ENCODE results near the gene NINJ2.
A peak's percentile ranks its signal among the peaks of the same experiment; 100 is the strongest.

The NINJ2 gene

DNA sequence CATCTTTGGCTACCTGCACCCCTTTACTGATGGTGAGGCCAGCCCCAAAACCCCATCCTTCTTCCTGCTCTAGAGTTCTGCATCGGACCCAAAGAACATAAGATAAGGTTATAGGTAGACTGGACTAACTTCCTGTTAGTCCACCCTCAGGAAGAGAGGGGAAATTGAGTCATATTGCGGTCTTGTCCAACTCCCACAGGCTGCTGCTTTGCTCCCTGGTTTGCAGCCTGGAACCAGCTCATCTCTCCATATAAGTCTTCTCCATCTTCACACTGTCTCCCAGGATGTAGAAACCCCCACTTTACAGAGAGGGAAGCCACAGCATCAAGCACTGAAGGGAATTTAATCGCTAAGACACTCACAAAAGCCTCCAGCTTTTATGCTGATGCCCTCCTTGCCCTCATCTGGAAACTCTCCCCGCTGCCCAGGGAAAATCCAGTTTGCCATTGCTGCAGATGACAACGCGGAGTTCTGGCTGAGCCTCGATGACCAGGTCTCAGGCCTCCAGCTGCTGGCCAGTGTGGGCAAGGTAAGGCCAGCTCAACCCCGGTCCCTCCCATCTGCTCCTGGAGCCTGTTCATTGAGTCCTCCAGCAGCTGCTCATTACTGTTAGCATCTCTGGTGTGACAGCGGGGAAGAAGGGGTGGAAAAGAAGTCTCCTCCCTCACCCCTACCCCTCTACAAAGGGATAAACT, 118.2 kb downstream of the NINJ2 start:
- DNase-seq, result no peak

DNA sequence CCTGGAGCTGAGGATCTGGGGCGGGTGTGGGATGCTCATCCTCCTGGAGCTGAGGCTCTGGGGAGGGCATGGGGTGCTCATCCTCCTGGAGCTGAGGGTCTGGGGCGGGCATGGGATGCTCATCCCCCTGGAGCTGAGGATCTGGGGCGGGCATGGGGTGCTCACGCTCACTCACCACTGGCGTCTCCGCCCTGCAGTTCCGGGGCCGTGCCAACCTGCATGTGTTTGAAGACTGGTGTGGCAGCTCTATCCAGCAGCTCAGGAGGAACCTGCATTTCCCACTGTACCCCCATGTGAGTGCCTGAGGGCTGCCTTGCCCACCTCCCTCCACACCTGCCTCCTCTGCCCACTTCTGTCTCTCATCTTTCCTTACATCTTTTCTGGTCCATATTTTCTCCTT, 119.1 kb downstream of the NINJ2 start:
- DNase-seq, result no peak

GRCh38 chr12:543114-543451, 120.2 kb downstream of the NINJ2 start:
- DNase-seq, result no peak

DNA sequence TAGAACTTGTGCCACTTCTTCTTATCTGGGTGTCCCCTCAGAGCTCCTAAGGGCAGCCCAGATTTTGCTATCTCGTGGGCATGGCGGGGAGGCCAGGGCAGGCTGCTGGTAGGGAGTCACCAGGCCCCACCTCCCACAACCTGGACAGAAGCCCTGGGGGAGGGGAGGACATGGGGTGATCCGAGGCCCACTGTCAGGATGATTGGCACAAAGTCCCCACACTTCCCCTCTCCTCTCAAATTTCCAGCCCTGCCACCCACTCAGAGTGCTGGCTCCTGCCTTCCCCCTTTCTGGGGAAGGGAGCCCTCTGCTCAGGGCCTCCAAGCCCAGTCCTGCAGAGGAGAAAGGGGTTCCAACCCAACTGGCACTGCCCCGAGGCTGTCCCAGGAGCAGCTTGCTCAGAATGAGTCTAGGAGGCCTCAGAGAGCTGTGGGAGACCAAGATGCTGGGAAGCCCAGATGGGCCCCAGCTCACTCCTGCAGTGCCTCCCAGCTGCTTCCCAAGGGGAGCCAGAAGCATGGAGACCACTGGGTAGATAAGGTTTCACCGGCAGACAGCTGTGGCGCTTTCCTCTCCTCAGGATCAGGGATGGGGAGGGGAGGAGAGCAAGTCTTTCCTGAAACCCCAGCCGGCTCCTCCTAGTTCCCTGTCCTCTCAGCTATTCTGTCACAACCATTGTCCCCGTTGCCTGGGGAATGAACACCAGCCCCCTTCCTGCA, 120.7 kb downstream of the NINJ2 start:
- no peak for DNase-seq

DNA sequence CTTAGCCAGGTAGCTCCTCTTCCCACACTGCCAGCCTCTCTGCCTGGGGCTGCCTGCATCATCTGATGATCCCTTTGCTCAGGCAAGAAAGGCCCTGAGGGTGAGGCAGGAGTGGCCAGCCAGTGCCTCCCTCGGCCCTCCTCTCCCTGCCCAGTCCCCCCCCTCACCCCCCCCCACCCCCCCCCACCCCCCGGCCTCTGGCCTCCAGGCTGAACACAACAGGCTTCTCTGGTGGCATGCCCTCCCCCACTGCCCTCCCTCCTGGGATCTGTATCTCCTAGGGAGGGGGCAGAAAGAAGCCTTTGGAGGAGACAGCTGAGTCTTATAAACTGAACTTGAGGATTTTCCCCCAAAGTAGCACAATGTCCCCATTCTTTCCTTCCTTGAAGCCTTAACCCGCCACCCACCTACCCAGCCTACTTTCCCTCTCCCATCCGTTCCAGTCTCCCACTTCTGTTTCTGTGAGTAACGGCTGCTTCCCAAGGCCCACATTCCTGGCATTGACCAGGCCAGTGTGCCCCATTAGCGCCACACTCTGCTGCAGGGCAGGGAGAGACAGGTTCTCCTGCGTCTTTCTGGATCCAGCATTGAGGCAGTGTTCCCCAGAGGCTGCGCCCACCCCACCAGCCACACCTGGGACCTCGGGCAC, 121.4 kb downstream of the NINJ2 start:
- no peak for DNase-seq

GRCh38 chr12:539540-540310, 123.5 kb downstream of the NINJ2 start:
- DNase-seq, result no peak

DNA sequence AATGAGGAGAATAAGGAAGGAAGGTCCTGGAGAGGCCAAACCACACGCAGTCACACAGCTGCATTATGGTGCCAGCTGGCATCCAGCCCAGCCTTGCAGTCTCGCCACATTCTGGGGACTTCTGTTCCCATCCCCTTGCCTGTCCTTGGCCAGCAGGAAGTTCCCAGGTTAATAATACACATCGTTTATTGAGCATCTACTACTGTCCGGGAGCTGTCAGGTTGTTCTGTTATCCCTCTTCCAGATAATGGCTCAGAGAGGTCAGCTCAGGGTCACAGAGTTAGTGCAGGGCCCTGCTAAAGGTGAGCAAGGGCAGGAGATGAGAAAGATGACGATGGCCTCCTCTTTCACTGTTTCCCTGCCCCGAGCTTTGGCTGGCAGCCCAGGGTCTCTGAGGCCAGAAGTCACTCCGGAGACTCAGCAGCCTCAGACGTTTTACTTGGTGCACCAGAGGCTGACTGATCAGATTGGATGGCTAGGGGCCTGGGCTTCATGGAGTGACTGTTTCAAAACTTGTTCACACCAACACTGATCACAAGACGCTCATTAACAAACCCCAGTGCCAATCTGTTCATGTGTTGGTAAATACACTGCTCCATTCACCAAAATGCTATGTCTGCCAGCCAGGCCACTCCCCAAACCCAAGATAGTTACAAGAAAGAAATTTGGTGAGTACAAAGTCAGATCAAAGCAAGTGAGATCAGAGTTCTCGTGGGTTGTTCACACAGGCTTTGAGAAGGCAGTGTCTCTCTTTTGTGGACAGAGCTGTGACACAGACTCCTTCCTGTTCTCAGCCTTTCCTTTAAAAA, 124.3 kb downstream of the NINJ2 start:
- DNase-seq, result peak; percentile 49

- no peak for DNase-seq
These were observed 125.5 kb downstream of the NINJ2 start for GRCh38 chr12:537772-538171.

- DNase-seq, result no peak
These were observed 126.4 kb downstream of the NINJ2 start for GRCh38 chr12:536751-537245.

DNA sequence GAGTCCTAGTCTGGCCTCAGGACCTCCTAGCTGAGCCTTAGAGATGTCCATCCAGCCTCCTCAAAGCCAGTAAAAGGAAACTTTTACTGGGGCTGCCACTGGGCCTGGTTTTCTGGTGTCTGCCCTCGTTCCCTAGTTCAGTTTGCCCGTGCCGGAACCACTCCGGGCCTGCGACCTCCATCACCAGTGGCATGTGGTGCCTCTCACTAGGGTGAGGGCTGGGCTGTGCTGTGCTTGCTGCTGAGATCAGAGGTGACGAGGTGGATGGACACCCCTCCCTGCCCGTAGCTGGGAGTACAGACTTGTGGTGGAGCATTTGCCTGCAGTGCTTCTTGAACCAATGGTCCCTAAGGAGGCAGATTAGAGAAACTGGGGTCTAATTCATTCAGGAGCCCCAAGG, 127.8 kb downstream of the NINJ2 start:
- DNase-seq, result no peak

DNA sequence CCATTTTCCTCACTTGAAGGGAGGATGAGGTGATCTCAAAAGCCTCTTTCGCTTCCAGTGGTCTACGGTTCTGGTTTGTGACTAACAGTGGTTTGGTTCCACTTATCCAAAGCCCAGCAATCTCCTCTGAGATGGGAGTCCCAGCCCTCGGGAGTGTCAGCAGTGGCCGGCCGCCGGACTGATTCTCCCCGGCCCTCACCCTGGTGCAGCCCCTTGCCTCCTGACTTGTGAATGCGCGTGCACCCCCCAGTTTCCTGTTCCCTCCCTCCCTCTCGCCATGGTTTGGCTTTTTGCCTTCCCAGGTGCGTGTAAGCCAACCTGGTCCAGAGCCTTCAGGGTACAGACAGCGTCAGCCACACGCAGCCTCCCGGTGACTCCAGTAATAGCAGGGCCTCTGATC, 129.0 kb downstream of the NINJ2 start:
- no peak for DNase-seq

- no peak for DNase-seq
These were observed 129.5 kb downstream of the NINJ2 start for GRCh38 chr12:533718-534117.

GRCh38 chr12:532908-533565, 130.2 kb downstream of the NINJ2 start:
- no peak for DNase-seq

GRCh38 chr12:531951-532585, 131.2 kb downstream of the NINJ2 start:
- DNase-seq, result no peak

DNA sequence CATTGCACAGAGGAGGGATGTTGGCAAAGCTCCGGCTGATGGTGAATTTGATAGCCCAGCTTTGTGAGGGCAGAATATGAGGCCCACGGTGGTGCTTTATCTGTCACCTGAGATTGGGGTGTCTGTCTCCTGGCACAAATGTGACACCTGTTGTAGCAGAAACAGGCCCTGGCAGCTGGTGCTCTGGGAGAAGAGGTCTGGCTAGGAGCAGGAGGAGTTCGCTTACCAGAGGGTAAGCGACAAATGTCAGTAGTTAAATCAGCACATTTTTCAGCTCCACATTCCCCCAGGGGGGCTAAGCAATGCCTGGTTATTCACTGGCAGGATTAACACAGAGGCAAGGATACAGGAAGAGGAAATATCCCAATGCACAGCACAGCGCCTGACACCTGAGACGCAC, 132.4 kb downstream of the NINJ2 start:
- DNase-seq, result no peak

DNA sequence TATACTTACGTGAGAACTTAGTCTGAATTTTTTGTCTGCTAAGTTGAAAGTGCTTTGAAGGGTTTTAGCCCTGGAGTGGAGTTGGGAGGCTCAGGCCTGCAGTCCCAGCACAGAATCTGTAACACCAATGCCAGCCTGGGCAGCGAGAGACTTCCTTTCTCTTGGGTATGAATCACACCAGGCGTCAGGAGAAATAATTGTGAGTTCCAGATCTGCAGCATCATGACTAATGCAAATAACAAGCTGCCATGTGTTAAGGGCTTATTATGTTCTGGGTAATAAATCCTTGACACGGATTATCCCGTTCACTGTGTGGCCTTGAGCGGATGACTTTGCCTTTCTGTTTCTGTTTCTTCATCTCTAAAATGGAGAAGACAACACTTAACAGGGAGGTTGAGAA, 132.9 kb downstream of the NINJ2 start:
- DNase-seq, result no peak

GRCh38 chr12:527729-528128, 135.5 kb downstream of the NINJ2 start:
- no peak for DNase-seq

DNA sequence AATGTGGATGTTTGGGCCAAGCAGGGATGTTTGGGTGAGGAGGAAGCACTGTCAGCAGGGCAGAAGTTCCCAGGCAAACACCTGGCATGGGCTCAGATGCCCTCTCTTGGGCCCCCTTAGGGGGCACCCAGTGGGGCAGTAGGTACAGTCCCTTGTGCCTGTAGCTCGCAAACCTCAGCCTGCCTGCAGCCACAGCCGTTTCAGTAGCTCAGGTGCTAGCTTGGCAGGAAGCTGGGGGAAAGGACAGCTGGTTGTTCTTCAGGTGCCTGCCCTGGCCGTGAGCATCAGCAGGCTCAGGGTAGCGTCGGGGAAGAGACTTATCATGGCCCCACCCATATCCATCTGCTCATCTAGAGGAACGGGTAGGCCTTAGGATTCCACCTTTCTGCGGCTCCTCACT, 136.0 kb downstream of the NINJ2 start:
- no peak for DNase-seq

GRCh38 chr12:526089-526488, 137.2 kb downstream of the NINJ2 start:
- DNase-seq, result no peak

- no peak for DNase-seq
These were observed 138.9 kb downstream of the NINJ2 start for GRCh38 chr12:524167-524951.
